IPS-11a (cell line): ENCODE results near the gene FAM117B.
"Not testable (repeated sequence)": the region's sequence is repeated elsewhere in the genome, so short reads cannot be mapped to it uniquely, and the experiment has no call there.

Experiments used
- H3K4me3 ChIP-seq: one replicate; pipeline ENCODE4 v1.5.1; 2013; ENCODE audit warnings: low read depth, low read length, control low read depth

Gene FAM117B

GRCh38 chr2:202756598-202756997 is 121.8 kb downstream of the FAM117B start:
- H3K4me3 ChIP-seq, result no peak overlapping the region

- no peak overlapping the region for H3K4me3 ChIP-seq
These were observed 122.6 kb downstream of the FAM117B start for GRCh38 chr2:202757339-202757738.

- H3K4me3 ChIP-seq, result no peak overlapping the region
These were observed 123.4 kb downstream of the FAM117B start for GRCh38 chr2:202758128-202758527.

- no peak overlapping the region for H3K4me3 ChIP-seq
These were observed 123.8 kb downstream of the FAM117B start for GRCh38 chr2:202758604-202759003.

GRCh38 chr2:202760848-202761247 is 126.1 kb downstream of the FAM117B start:
- H3K4me3 ChIP-seq, result no peak overlapping the region

- H3K4me3 ChIP-seq, result no peak overlapping the region
These were observed 127.8 kb downstream of the FAM117B start for GRCh38 chr2:202762556-202762955.

GRCh38 chr2:202763916-202764315 is 129.1 kb downstream of the FAM117B start:
- no peak overlapping the region for H3K4me3 ChIP-seq

- no peak overlapping the region for H3K4me3 ChIP-seq
These were observed 130.2 kb downstream of the FAM117B start for GRCh38 chr2:202764991-202765390.

GRCh38 chr2:202765436-202765835 is 130.7 kb downstream of the FAM117B start:
- no peak overlapping the region for H3K4me3 ChIP-seq

- no peak overlapping the region for H3K4me3 ChIP-seq
These were observed 133.5 kb downstream of the FAM117B start for GRCh38 chr2:202768273-202768672.

GRCh38 chr2:202769201-202769600 is 134.4 kb downstream of the FAM117B start:
- no peak overlapping the region for H3K4me3 ChIP-seq

- H3K4me3 ChIP-seq, result no peak overlapping the region
These were observed 136.6 kb downstream of the FAM117B start for GRCh38 chr2:202771336-202771735.

GRCh38 chr2:202771741-202772460 is 137.1 kb downstream of the FAM117B start:
- H3K4me3 ChIP-seq, result no peak overlapping the region

GRCh38 chr2:202773301-202773973 is 138.7 kb downstream of the FAM117B start:
- no peak overlapping the region for H3K4me3 ChIP-seq

- no peak overlapping the region for H3K4me3 ChIP-seq
These were observed 139.3 kb downstream of the FAM117B start for GRCh38 chr2:202774104-202774503.

GRCh38 chr2:202778217-202778616 is 143.4 kb downstream of the FAM117B start:
- H3K4me3 ChIP-seq, result no peak overlapping the region

- no peak overlapping the region for H3K4me3 ChIP-seq
These were observed 145.8 kb downstream of the FAM117B start for GRCh38 chr2:202780514-202781021.

GRCh38 chr2:202782940-202783558 is 148.3 kb downstream of the FAM117B start:
- no peak overlapping the region for H3K4me3 ChIP-seq

- no peak overlapping the region for H3K4me3 ChIP-seq
These were observed 152.1 kb downstream of the FAM117B start for GRCh38 chr2:202786842-202787241.

GRCh38 chr2:202790676-202791075 is 155.9 kb downstream of the FAM117B start:
- H3K4me3 ChIP-seq, result no peak overlapping the region

GRCh38 chr2:202797944-202798343 is 163.2 kb downstream of the FAM117B start:
- no peak overlapping the region for H3K4me3 ChIP-seq

GRCh38 chr2:202805911-202806310 is 171.1 kb downstream of the FAM117B start:
- H3K4me3 ChIP-seq, result not testable (repeated sequence)
